H1 (cell line): ENCODE results near the gene NCBP1. TPM values are rescaled to one million over a fixed set of nuclear protein-coding genes. Genes with fewer than 3 reads are reported as not detected.

Experiments
- CHD7 ChIP-seq: fragments of 300-600 bp; sonication (generic); IDR thresholded peaks from 2 replicates; pipeline ENCODE4 v1.7.1; 2012; ENCODE audit warnings: low read length, moderate library complexity, mild to moderate bottlenecking, inconsistent platforms; ENCODE audit not compliant: insufficient replicate concordance
- polyA plus RNA-seq, 7 experiments: library from polyadenylated mRNA; depleted of rRNA in 3 of 7; stranded (reverse) in 5 of 7; unstranded in 2 of 7; fragments of >200 nt in 5 of 7; fragments of 200-250 nt in 2 of 7; gene quantifications; 1 replicate in 5 of 7; 2 replicates in 1 of 7; 4 replicates in 1 of 7; pipeline versions ENCODE4 v1.2.1 to v1.2.3, GENCODE V29; 2011 to 2013; ENCODE audit warnings: missing spikeins in 2 of 7, mixed read lengths in 2 of 7
- total RNA-seq: library from RNA; stranded (reverse); fragmentation: NEBNext Ultra II Directional; extraction: Animal tissue kit (Norgen Biotek cat#: 25700); gene quantifications from 2 replicates; pipeline ENCODE4 v1.2.1, GENCODE V29; 2021

Gene NCBP1
- total and polyA plus RNA-seq, 2 of the 8 experiments (the other 6 are each of a cell fraction or from before 2014, with no cell fraction given) = 14.7 to 54.0 TPM

GRCh38 chr9:97630591-97630990 is 3.0 kb upstream of the NCBP1 start (continued):
- no peak for TF ChIP-seq CHD7
